T47D (cell line): ENCODE measurements around the gene LDHB.

Experiments used
- DNase-seq, 2 experiments: peaks; one replicate each; pipeline versions ENCODE4 v3.0.0 to v3.0.0-alpha.2; 2011 to 2012; ENCODE audit warnings: low read depth in 1 of 2, low spot score in 1 of 2
- JUND ChIP-seq: IDR thresholded peaks from 2 replicates; pipeline ENCODE4 v1.6.1; 2012; ENCODE audit warnings: low read depth
- in situ Hi-C: cut with HindIII; loops from 2 replicates; pipeline ENCODE4 v1.10.0; 2016; ENCODE audit warnings: low sequenced_read_pairs, low pct_unique_long_range_greater_than_20kb

The LDHB gene

GRCh38 chr12:21585485-21585884 is 72.2 kb downstream of the LDHB start:
- no peak for TF ChIP-seq JUND
- in situ Hi-C loops = no loop called here
- no peak for DNase-seq
